GM19328 (cell line): ENCODE results near the gene TBRG1.

ENCODE experiments used
- ATAC-seq: cut with Tn5 transposase; IDR thresholded peaks from one replicate; pipeline ENCODE4 v1.9.1; 2021; ENCODE audit warnings: mild to moderate bottlenecking, moderate library complexity; ENCODE audit not compliant: unreplicated experiment

Gene TBRG1

GRCh38 chr11:124612045-124612444, 10.6 kb upstream of the TBRG1 start:
- no peak for ATAC-seq

GRCh38 chr11:124612567-124613246, 10.0 kb upstream of the TBRG1 start:
- no peak for ATAC-seq

GRCh38 chr11:124618863-124619262, 3.8 kb upstream of the TBRG1 start:
- ATAC-seq, result no peak

GRCh38 chr11:124623861-124624525, 1.3 kb downstream of the TBRG1 start:
- no peak for ATAC-seq

- no peak for ATAC-seq
These were observed 3.0 kb downstream of the TBRG1 start for GRCh38 chr11:124625504-124626168.

- no peak for ATAC-seq
These were observed 4.9 kb downstream of the TBRG1 start for GRCh38 chr11:124627546-124627945.

GRCh38 chr11:124629961-124630360, 7.3 kb downstream of the TBRG1 start:
- ATAC-seq, result no peak

GRCh38 chr11:124633355-124633754, 10.7 kb downstream of the TBRG1 start:
- ATAC-seq, result no peak

- ATAC-seq, result no peak
These were observed 13.3 kb downstream of the TBRG1 start for GRCh38 chr11:124635932-124636331.

GRCh38 chr11:124638500-124638899, 15.8 kb downstream of the TBRG1 start:
- no peak for ATAC-seq

GRCh38 chr11:124639186-124639585, 16.5 kb downstream of the TBRG1 start:
- ATAC-seq, result no peak

GRCh38 chr11:124640666-124641065, 18.0 kb downstream of the TBRG1 start:
- no peak for ATAC-seq

- no peak for ATAC-seq
These were observed 20.0 kb downstream of the TBRG1 start for GRCh38 chr11:124642628-124643027.

- ATAC-seq, result no peak
These were observed 20.5 kb downstream of the TBRG1 start for GRCh38 chr11:124643042-124643604.

GRCh38 chr11:124643605-124644425, 21.2 kb downstream of the TBRG1 start:
- no peak for ATAC-seq

- ATAC-seq, result no peak
These were observed 22.0 kb downstream of the TBRG1 start for GRCh38 chr11:124644426-124645280.

GRCh38 chr11:124646148-124646547, 23.5 kb downstream of the TBRG1 start:
- no peak for ATAC-seq

GRCh38 chr11:124648610-124649009, 25.9 kb downstream of the TBRG1 start:
- ATAC-seq, result no peak

- ATAC-seq, result no peak
These were observed 34.3 kb downstream of the TBRG1 start for GRCh38 chr11:124656774-124657630.
